DND-41 (cell line): ENCODE measurements around the gene ARID3A.
A peak's percentile ranks its signal among the peaks of the same experiment; 100 is the strongest.

Source experiments
- ATAC-seq: fragments of 200-7000 bp; cut with Tn5 transposase; 3 replicates; pipeline ENCODE4 v1.9.1; 2021; ENCODE audit warnings: low read depth; ENCODE audit not compliant: insufficient read depth
- DNase-seq: peaks from one replicate; pipeline ENCODE4 v3.0.0-alpha.2; 2020
- H2AFZ ChIP-seq: 2 replicates; pipeline ENCODE4 v1.6.0; 2012; ENCODE audit warnings: low read depth, low read length
- H3K27ac ChIP-seq: 2 replicates; pipeline ENCODE4 v1.5.1; 2012; ENCODE audit warnings: low read length, inconsistent platforms
- H3K27me3 ChIP-seq: fragments of 200-600 bp; sonication (generic); 2 replicates; pipeline ENCODE4 v1.6.0; 2012; ENCODE audit warnings: low read length, mild to moderate bottlenecking, inconsistent platforms; ENCODE audit not compliant: insufficient read depth, poor library complexity
- H3K36me3 ChIP-seq: 2 replicates; pipeline ENCODE4 v1.5.1; 2012; ENCODE audit warnings: low read length, inconsistent platforms; ENCODE audit not compliant: insufficient read depth
- H3K4me1 ChIP-seq: 2 replicates; pipeline ENCODE4 v1.5.1; 2012; ENCODE audit warnings: mild to moderate bottlenecking, low read length; ENCODE audit not compliant: insufficient read depth
- H3K4me2 ChIP-seq: 2 replicates; pipeline ENCODE4 v1.6.0; 2012; ENCODE audit warnings: mild to moderate bottlenecking, moderate library complexity, low read length, inconsistent platforms; ENCODE audit not compliant: insufficient read depth
- H3K4me3 ChIP-seq, 2 experiments: fragments of 200-600 bp in 1 of 2; shearing (Covaris generic) in 1 of 2; 2 replicates each; pipeline ENCODE4 v1.5.1; 2012 to 2016; ENCODE audit warnings: inconsistent platforms in 2 of 2, low read length in 2 of 2, mild to moderate bottlenecking in 2 of 2, low read depth in 1 of 2, moderate library complexity in 1 of 2
- H3K79me2 ChIP-seq: 2 replicates; pipeline ENCODE4 v1.6.0; 2012; ENCODE audit warnings: low read length, inconsistent platforms; ENCODE audit not compliant: insufficient read depth
- H3K9ac ChIP-seq: 2 replicates; pipeline ENCODE4 v1.6.0; 2012; ENCODE audit warnings: low read depth, mild to moderate bottlenecking, inconsistent platforms, low read length, moderate library complexity
- H3K9me3 ChIP-seq: 2 replicates; pipeline ENCODE4 v1.5.1; 2012; ENCODE audit warnings: low read length, moderate library complexity, mild to moderate bottlenecking, inconsistent platforms; ENCODE audit not compliant: insufficient read depth, severe bottlenecking
- H4K20me1 ChIP-seq: 2 replicates; pipeline ENCODE4 v1.6.0; 2012; ENCODE audit warnings: low read length; ENCODE audit not compliant: insufficient read depth
- CTCF ChIP-seq: IDR thresholded peaks from 2 replicates; pipeline ENCODE4 v1.5.1; 2012; ENCODE audit warnings: borderline replicate concordance, low read length, moderate library complexity, mild to moderate bottlenecking; ENCODE audit not compliant: poor library complexity, severe bottlenecking; ENCODE audit errors: extremely low read depth
- EZH2 ChIP-seq: IDR thresholded peaks from 3 replicates; pipeline ENCODE4 v1.6.1; 2012; ENCODE audit warnings: borderline replicate concordance, low read depth, mild to moderate bottlenecking, moderate library complexity, low read length, inconsistent platforms; ENCODE audit not compliant: severe bottlenecking

ARID3A gene

GRCh38 chr19:963486-963951 lies 37.7 kb downstream of the ARID3A start:
- H3K9me3 ChIP-seq, result no peaks in the 10 kb centered on the region
- no peak overlapping the region for H2AFZ ChIP-seq
- H3K36me3 ChIP-seq, result peaks cover 62% of the 10 kb centered on the region
- no peak overlapping the region for H3K9ac ChIP-seq
- 0 out of 2 replicates have a peak, but pooled peaks cover 8% of the 10 kb centered on the region for H4K20me1 ChIP-seq
- no peak overlapping the region for H3K4me2 ChIP-seq
- H3K27ac ChIP-seq, result no peak overlapping the region
- H3K4me3 ChIP-seq, result no peak overlapping the region
- H3K4me1 ChIP-seq, result no peaks in the 10 kb centered on the region
- ATAC-seq (peak; percentile 35; the same call in 2 of the 3 replicates), DNase-seq (no peak)
- no peaks in the 10 kb centered on the region for H3K27me3 ChIP-seq
- no peaks in the 10 kb centered on the region; the same call in 1 of the 2 replicates for H3K79me2 ChIP-seq
- TF ChIP-seq EZH2 (no peak), CTCF (no peak)

- no peak for DNase-seq
- H4K20me1 ChIP-seq, result 0 out of 2 replicates have a peak, but pooled peaks cover 5% of the 10 kb centered on the region
- no peak overlapping the region for H3K9ac ChIP-seq
- no peak overlapping the region for H3K4me3 ChIP-seq
- ATAC-seq, result no peak
- H3K4me1 ChIP-seq, result no peaks in the 10 kb centered on the region
- peaks cover 65% of the 10 kb centered on the region for H3K36me3 ChIP-seq
- no peak overlapping the region for H3K4me2 ChIP-seq
- TF ChIP-seq EZH2 (no peak), CTCF (no peak)
- H2AFZ ChIP-seq, result no peak overlapping the region
- no peaks in the 10 kb centered on the region; the same call in 1 of the 2 replicates for H3K79me2 ChIP-seq
- no peaks in the 10 kb centered on the region for H3K27me3 ChIP-seq
- no peak overlapping the region for H3K27ac ChIP-seq
- H3K9me3 ChIP-seq, result no peaks in the 10 kb centered on the region
Observed at GRCh38 chr19:964116-964520, 38.3 kb downstream of the ARID3A start.

GRCh38 chr19:964761-965694 lies 39.2 kb downstream of the ARID3A start:
- Histone ChIP-seq H2AFZ (no peak overlapping the region), H4K20me1 (0 out of 2 replicates have a peak, but pooled peaks cover 2% of the 10 kb centered on the region), H3K9me3 (no peaks in the 10 kb centered on the region), H3K27ac (no peak overlapping the region), H3K4me2 (no peak overlapping the region), H3K79me2 (no peaks in the 10 kb centered on the region; the same call in 1 of the 2 replicates), H3K9ac (no peak overlapping the region), H3K4me3 (no peak overlapping the region), H3K4me1 (no peaks in the 10 kb centered on the region), H3K36me3 (peaks cover 60% of the 10 kb centered on the region), H3K27me3 (no peaks in the 10 kb centered on the region)
- ATAC-seq (no peak), DNase-seq (no peak)
- TF ChIP-seq CTCF (no peak), EZH2 (no peak)
